ENCODE measurements around the gene SLC23A2.

DNA sequence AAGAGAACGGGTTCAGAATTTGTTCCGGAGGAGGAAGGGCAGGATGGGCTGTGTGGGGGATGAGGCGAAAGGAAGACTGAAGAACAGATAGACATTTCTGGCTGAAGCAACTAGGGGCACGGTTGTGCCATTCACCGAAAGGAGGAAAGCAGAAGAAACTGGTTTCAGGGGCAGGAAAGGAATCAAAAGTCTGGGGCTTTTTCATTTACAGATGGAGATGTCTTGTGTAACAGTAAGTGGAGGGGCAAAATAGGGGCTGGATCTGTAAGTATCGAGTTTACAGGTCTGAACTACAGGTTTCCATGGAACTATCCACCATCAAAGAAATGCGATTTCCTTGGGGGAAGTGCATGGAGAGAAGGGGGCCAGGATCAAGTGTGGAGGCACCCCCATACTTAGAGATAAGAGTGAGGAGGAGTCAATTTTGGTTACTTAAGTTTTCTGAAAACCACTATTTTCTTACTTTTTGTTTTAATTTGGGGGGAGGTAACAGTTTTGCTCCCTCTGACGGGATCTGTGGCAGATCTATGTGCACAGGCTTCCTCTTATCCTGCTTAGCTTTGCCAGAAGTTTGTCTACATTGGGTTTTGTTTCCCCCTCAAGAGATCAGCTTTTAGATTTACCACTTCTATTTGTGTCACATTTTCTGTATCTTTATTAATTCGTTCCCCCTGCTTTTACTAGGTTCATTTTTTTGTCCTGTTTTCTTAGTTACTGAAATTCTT is 120.1 kb downstream of the SLC23A2 start:
- TF ChIP-seq POLR2A (IDR thresholded peaks at IDR 0.05) (no peak), CTCF (IDR thresholded peaks at IDR 0.05) (no peak)

All from stomach (tissue), 4 donors.